MM.1S (cell line): Measurements from ENCODE around the gene RACGAP1.

ENCODE experiments used
- CTCF ChIP-seq: fragments of 300-600 bp; sonication (generic); IDR thresholded peaks from 2 replicates; pipeline ENCODE4 v1.5.1; 2016; ENCODE audit warnings: antibody characterized with exemption, low read length, mixed read lengths
- EZH2 ChIP-seq: fragments of 300-600 bp; sonication (generic); optimal IDR thresholded peaks from 2 replicates; pipeline ENCODE3; 2017; ENCODE audit warnings: low read depth, mild to moderate bottlenecking, antibody characterized with exemption, low read length, mixed read lengths
- EZH2phosphoT487 ChIP-seq: fragments of 300-600 bp; sonication (generic); IDR thresholded peaks from 2 replicates; pipeline ENCODE4 v1.6.1; 2018; ENCODE audit warnings: antibody characterized with exemption, low read length

- no peak for TF ChIP-seq CTCF
- TF ChIP-seq EZH2, result no peak
- no peak for TF ChIP-seq EZH2phosphoT487
These were observed 21.7 kb downstream of the RACGAP1 start for GRCh38 chr12:50003595-50003994.
